ENCODE measurements around the gene ORAI3. TPM values are rescaled to one million over a fixed set of nuclear protein-coding genes. Genes with fewer than 3 reads are reported as not detected.
A peak's percentile ranks its signal among the peaks of the same experiment; 100 is the strongest.

ORAI3 gene
- total and polyA plus RNA-seq, 2 of the 13 experiments (the other 11 are each of a cell fraction or from before 2014, with no cell fraction given) = 11.4 to 32.0 TPM

DNA sequence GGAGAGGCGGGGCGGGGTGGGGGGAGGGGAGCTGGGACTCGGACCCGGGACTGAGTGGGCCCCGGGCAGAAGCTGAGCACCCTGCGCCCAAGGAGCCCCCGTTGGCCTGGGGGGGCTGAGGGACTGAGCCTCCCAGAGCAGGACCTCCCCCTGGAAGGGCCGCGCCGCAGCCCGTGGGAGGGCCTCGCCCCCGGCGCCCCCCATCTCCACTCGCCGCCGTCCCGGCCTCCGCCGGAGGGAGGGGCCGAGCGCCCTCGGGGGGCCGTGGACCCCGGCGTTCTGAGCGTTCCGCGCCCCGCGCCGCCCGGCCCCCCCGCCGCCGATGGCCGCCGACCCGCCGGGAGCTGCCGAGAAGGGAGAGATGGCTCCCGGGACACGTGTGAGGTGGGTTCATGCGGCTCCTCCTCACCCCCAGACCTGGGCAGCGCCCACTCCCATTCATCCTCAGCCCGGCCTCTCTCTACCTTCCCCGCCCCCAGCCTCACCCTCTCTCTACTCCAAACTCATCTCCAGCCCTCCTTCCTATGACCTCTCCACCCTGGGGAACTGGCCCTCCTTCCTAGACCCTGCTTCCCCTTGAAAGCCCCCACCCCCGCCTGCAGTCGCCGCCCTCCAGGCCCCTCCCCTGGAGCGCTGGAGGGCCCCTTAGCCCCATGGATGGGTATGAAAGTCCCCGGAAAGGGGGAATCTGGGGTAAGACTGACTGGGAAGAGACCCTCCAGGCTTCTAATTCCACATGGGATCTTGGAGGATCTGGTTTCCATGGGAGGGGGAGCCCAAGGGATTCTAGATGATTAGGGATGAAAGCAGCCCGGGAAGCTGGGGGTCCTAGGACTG, 24.6 kb upstream of the ORAI3 start (continued):
- TF ChIP-seq, protein P1, sequence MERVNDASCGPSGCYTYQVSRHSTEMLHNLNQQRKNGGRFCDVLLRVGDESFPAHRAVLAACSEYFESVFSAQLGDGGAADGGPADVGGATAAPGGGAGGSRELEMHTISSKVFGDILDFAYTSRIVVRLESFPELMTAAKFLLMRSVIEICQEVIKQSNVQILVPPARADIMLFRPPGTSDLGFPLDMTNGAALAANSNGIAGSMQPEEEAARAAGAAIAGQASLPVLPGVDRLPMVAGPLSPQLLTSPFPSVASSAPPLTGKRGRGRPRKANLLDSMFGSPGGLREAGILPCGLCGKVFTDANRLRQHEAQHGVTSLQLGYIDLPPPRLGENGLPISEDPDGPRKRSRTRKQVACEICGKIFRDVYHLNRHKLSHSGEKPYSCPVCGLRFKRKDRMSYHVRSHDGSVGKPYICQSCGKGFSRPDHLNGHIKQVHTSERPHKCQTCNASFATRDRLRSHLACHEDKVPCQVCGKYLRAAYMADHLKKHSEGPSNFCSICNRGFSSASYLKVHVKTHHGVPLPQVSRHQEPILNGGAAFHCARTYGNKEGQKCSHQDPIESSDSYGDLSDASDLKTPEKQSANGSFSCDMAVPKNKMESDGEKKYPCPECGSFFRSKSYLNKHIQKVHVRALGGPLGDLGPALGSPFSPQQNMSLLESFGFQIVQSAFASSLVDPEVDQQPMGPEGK (CRISPR knock-in tag; IDR thresholded peaks at IDR 0.05) = peak; percentile 77
- TF ChIP-seq, protein P2, sequence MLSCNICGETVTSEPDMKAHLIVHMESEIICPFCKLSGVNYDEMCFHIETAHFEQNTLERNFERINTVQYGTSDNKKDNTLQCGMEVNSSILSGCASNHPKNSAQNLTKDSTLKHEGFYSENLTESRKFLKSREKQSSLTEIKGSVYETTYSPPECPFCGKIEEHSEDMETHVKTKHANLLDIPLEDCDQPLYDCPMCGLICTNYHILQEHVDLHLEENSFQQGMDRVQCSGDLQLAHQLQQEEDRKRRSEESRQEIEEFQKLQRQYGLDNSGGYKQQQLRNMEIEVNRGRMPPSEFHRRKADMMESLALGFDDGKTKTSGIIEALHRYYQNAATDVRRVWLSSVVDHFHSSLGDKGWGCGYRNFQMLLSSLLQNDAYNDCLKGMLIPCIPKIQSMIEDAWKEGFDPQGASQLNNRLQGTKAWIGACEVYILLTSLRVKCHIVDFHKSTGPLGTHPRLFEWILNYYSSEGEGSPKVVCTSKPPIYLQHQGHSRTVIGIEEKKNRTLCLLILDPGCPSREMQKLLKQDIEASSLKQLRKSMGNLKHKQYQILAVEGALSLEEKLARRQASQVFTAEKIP (CRISPR knock-in tag; IDR thresholded peaks at IDR 0.05; ENCODE audit: borderline replicate concordance) = no peak
- TF ChIP-seq, protein P3, sequence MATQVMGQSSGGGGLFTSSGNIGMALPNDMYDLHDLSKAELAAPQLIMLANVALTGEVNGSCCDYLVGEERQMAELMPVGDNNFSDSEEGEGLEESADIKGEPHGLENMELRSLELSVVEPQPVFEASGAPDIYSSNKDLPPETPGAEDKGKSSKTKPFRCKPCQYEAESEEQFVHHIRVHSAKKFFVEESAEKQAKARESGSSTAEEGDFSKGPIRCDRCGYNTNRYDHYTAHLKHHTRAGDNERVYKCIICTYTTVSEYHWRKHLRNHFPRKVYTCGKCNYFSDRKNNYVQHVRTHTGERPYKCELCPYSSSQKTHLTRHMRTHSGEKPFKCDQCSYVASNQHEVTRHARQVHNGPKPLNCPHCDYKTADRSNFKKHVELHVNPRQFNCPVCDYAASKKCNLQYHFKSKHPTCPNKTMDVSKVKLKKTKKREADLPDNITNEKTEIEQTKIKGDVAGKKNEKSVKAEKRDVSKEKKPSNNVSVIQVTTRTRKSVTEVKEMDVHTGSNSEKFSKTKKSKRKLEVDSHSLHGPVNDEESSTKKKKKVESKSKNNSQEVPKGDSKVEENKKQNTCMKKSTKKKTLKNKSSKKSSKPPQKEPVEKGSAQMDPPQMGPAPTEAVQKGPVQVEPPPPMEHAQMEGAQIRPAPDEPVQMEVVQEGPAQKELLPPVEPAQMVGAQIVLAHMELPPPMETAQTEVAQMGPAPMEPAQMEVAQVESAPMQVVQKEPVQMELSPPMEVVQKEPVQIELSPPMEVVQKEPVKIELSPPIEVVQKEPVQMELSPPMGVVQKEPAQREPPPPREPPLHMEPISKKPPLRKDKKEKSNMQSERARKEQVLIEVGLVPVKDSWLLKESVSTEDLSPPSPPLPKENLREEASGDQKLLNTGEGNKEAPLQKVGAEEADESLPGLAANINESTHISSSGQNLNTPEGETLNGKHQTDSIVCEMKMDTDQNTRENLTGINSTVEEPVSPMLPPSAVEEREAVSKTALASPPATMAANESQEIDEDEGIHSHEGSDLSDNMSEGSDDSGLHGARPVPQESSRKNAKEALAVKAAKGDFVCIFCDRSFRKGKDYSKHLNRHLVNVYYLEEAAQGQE (IDR thresholded peaks at IDR 0.05; ENCODE audit: borderline replicate concordance in 1 of 2, low read depth in 1 of 2, low read length in 2 of 2) = no peak
- no peak for TF ChIP-seq HNRNPUL1 (IDR thresholded peaks at IDR 0.05; ENCODE audit: low read depth, low read length)
- TF ChIP-seq, protein P4, sequence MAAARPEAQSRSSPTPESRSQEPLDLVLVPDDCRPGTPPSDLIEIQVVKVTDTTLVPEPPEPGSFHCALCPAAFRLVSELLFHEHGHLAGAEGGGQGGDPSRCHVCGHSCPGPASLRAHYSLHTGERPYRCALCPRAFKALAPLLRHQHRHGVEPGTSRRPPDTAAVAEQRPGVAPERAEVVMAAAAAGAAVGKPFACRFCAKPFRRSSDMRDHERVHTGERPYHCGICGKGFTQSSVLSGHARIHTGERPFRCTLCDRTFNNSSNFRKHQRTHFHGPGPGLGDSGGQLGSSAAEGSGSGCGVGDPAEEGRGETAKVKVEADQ (CRISPR knock-in tag; IDR thresholded peaks at IDR 0.05; ENCODE audit: borderline replicate concordance) = no peak
- TF ChIP-seq, protein P5, sequence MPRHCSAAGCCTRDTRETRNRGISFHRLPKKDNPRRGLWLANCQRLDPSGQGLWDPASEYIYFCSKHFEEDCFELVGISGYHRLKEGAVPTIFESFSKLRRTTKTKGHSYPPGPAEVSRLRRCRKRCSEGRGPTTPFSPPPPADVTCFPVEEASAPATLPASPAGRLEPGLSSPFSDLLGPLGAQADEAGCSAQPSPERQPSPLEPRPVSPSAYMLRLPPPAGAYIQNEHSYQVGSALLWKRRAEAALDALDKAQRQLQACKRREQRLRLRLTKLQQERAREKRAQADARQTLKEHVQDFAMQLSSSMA (CRISPR knock-in tag; IDR thresholded peaks at IDR 0.05) = peak; percentile 61; the same call in 1 of the 2 replicates
- no peak for TF ChIP-seq PAX8 (CRISPR knock-in tag; IDR thresholded peaks at IDR 0.05; ENCODE audit: borderline replicate concordance)
- TF ChIP-seq, protein P6, sequence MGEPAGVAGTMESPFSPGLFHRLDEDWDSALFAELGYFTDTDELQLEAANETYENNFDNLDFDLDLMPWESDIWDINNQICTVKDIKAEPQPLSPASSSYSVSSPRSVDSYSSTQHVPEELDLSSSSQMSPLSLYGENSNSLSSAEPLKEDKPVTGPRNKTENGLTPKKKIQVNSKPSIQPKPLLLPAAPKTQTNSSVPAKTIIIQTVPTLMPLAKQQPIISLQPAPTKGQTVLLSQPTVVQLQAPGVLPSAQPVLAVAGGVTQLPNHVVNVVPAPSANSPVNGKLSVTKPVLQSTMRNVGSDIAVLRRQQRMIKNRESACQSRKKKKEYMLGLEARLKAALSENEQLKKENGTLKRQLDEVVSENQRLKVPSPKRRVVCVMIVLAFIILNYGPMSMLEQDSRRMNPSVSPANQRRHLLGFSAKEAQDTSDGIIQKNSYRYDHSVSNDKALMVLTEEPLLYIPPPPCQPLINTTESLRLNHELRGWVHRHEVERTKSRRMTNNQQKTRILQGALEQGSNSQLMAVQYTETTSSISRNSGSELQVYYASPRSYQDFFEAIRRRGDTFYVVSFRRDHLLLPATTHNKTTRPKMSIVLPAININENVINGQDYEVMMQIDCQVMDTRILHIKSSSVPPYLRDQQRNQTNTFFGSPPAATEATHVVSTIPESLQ (CRISPR knock-in tag; conservative IDR thresholded peaks at IDR 0.05) = no peak
- TF ChIP-seq HOXA9 (CRISPR knock-in tag; IDR thresholded peaks at IDR 0.05; ENCODE audit: borderline replicate concordance) = no peak
- no peak for TF ChIP-seq BRD4 (CRISPR knock-in tag; IDR thresholded peaks at IDR 0.05)
- 0 out of 2 replicates have a peak, but pooled peaks have one; percentile 24 for TF ChIP-seq ZFY (CRISPR knock-in tag; IDR thresholded peaks at IDR 0.05)
- TF ChIP-seq, protein P7, sequence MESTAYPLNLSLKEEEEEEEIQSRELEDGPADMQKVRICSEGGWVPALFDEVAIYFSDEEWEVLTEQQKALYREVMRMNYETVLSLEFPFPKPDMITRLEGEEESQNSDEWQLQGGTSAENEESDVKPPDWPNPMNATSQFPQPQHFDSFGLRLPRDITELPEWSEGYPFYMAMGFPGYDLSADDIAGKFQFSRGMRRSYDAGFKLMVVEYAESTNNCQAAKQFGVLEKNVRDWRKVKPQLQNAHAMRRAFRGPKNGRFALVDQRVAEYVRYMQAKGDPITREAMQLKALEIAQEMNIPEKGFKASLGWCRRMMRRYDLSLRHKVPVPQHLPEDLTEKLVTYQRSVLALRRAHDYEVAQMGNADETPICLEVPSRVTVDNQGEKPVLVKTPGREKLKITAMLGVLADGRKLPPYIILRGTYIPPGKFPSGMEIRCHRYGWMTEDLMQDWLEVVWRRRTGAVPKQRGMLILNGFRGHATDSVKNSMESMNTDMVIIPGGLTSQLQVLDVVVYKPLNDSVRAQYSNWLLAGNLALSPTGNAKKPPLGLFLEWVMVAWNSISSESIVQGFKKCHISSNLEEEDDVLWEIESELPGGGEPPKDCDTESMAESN (CRISPR knock-in tag; conservative IDR thresholded peaks at IDR 0.05) = 0 out of 2 replicates have a peak, but pooled peaks have one; percentile 23
- TF ChIP-seq HMG20A (CRISPR knock-in tag; IDR thresholded peaks at IDR 0.05; ENCODE audit: borderline replicate concordance) = no peak
